GM20431 (cell line): ENCODE measurements around the gene RANBP6.
"Not testable (repeated sequence)": the region's sequence is repeated elsewhere in the genome, so short reads cannot be mapped to it uniquely, and the experiment has no call there.

ENCODE experiments used
- in situ Hi-C: fragments of 300-500 bp; cut with MseI, MboI; formaldehyde crosslinking; loops from one replicate; pipeline ENCODE4 v1.15.0; 2020; ENCODE audit warnings: low sequenced_read_pairs; ENCODE audit not compliant: unreplicated experiment

The RANBP6 gene

DNA sequence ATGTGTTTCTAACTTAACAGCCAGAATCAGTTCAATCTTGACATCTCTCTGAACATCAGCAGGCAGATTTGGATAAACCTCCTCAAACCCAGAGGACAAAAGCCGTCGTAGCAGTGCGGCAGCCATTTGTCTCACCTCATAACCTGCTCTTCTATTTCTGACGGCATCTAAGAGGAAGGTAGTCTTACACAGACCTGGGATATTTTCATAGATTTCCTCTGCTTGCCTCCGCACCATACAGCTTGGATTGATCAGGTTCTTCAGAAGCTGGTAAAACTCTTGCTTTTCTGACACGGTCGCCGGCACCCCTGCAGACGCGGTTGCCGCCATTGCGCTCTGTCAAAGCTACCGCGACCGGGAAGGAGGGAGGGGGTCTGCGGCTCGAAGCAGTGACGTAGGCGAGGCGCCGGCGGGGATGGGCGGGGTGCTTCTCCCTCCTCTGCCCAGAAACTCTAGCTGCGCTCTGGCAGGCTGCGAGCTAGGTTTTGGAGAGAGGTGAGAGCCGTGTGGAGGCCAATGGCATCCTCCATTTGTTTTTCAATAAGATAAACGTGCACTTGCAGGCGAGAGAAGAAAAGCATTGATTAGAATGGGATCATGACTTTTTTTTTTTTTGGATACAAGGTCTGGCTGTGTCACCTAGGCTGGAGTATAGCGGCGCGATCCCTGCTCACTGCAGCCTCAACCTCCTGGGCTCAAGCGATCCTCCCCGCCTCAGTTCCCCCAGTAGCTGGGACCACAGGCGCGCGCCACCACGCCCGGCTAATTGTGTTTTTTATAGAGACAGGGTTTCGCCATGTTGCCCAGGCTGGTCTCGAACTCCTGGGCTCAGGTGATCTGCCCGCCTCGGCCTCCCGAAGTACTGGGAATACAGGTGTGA is at the start of gene RANBP6:
Gene RANBP6 (minus strand): TSS at position 347 of the 880 bp plus-strand sequence. CDS start 17 bp downstream, at position 330.
- in situ Hi-C loops: no loop called here

- in situ Hi-C loops: loop anchor here (25.0 kb wide), 2 partner anchors 249 to 499 kb away; no protein-coding TSS in a partner anchor
These were observed 47.7 kb upstream of the RANBP6 start for GRCh38 chr9:6063146-6063545.

- in situ Hi-C loops: loop anchor here (25.0 kb wide), 2 partner anchors 257 to 507 kb away; no protein-coding TSS in a partner anchor
These were observed 40.2 kb upstream of the RANBP6 start for GRCh38 chr9:6055666-6056065.

GRCh38 chr9:6055216-6055615 is 39.8 kb upstream of the RANBP6 start:
- in situ Hi-C loops: loop anchor here (25.0 kb wide), 2 partner anchors 257 to 507 kb away; no protein-coding TSS in a partner anchor

DNA sequence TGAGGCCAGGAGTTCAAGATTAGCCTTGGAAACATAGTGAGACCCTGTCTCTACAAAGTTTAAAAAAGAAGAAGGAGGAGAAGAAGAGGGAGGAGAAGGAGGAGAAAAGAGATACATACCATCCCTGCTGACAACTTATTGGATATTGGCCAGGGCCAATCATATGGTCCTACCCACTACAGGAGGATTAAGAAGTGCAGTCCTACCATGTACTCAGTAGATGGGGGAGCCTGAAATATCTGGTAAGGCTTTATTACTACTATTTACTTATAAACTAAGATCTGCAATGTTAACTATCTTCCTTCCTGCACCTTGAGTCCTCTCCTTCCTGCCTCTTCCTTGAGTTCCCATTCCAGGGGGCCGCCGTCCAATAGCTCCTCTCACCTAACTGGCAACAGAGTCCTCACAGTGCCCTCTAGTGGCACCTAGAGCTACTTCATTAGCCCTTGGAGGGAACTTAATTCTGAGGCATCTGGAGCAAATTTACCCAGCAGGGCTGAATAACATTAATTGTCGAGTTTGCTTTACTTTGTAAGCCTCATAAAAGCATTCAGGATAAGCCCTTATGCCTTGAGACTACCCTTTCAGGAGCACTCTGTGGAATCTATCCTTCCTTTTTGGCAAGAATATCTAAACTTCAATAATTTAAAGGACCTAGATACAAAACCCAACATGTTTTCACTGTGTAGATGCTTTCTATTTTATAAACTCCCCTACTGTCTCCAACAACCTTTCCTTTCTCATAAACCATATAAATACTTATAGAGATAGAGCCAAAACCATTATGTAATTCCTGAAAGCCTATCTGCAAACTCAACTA is 39.1 kb upstream of the RANBP6 start:
- in situ Hi-C loops: loop anchor here (25.0 kb wide), 2 partner anchors 258 to 508 kb away; no protein-coding TSS in a partner anchor

DNA sequence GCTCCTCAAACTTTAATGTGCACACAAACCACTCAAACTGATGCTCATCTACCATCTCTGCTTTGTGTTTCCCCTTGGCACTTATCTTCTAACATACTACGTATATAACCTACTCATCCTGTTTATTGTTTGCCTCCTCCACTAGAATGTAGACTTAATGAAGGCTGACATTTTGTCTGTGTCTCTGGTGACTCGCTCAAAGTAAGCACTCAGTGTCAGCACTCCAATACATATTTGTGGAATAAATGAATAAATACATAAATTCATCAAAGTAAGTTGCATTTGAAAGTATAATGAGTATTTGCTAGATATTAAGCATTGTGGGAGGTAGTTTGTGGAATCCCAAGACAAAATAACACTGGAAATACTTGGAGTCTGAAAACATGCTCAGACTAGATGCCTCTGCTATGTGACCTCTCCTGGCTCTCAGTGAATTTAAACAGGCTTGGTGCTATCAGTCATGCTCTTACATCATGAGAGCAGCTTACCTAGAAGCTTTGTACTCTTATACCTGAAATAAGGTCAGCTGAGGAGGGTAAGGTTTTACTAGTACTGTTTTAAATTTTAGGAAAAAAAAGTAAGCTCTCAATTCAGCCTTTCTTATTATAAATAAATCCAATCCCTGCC is 37.0 kb upstream of the RANBP6 start:
- in situ Hi-C loops: loop anchor here (25.0 kb wide), 2 partner anchors 260 to 510 kb away; no protein-coding TSS in a partner anchor

DNA sequence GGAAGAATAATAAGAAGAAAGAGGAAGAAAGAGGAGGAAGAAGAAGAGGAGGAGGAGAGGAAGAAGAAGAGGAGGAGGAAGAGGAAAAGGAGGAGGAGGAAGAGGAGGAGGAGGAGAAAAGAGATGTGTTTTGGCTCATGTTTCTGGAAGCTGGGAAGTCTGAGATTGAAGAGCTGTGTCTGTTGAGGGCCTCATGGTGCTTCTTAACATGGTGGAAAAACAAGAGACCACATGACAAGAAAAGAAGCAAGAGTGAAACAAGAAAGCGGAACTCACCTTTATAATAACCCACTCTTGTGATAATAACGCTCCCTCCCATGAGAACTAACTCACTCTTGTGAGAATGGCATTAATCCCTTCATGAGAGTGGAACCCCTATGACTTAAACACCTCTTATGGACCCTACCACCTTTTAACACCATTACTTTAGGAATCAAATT is 36.1 kb upstream of the RANBP6 start:
- in situ Hi-C loops: loop anchor here (25.0 kb wide), 2 partner anchors 261 to 511 kb away; no protein-coding TSS in a partner anchor

DNA sequence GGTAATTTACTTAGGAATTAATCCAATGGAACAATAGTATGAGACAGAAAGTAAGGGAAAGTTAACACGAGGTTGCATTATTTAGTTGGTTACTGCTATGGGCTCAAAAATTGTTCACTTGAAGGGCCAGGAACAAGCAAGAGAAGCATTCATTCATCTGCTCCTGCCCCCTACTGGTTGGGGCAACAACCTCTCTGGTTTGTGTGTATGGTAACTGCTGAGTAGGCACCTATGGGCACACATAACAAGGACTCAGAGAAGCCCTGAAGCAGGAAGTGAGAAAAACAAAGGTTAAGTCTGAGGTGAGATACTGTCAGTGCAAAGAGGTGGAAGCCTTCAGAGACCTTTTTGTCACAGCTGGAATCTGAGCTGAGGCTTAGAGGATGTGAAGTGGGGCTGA is 34.4 kb upstream of the RANBP6 start:
- in situ Hi-C loops: loop anchor here (25.0 kb wide), 3 partner anchors 162 to 513 kb away; partner anchors contain the start of gene MLANA

DNA sequence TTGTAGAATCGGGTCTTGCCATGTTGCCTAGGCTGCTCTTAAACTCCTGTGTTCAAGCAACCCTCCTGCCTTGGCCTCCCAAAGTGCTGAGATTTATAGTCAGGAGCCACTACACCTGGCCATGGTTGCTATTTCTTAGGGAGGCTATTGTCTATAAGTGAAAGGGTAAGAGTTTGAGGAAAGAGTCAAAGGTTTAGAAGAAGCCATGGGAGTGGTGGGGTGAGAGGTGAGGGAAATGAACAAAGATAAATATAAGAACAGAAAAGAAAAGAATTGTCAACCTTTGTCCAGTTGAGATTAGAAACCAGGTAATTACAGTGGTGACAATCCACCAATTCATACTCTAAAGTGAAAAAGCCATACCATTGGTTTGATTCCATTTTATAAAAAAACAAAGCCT is 32.6 kb upstream of the RANBP6 start:
- in situ Hi-C loops: loop anchor here (25.0 kb wide), 1 partner anchor 161 kb away; the partner anchor contains the start of gene MLANA

- in situ Hi-C loops: loop anchor here (25.0 kb wide), 1 partner anchor 160 kb away; the partner anchor contains the start of gene MLANA
These were observed 31.6 kb upstream of the RANBP6 start for GRCh38 chr9:6047020-6047419.

DNA sequence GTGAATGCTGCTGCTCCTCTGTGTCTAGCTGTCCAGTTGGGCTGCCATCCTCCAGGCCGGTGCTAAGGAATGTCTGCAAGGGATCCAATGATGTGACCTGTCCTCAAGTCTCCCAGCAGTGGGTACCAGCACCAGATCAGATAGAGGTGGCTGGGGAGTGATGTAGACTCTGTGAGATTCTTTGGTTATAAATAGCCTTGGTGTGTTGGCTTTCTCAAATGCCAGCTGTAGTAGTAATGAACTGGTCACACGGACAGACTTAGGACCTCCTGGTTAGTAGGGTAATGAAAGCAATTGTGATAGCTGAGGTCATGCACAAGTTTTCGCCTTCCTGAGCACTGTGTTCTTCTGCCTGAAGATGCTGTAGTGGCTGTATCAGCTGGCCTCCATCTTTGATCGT is 29.9 kb upstream of the RANBP6 start:
- in situ Hi-C loops: loop anchor here (25.0 kb wide), 1 partner anchor 158 kb away; the partner anchor contains the start of gene MLANA

GRCh38 chr9:6040077-6040476 is 24.7 kb upstream of the RANBP6 start:
- in situ Hi-C loops: loop anchor here (25.0 kb wide), 1 partner anchor 153 kb away; the partner anchor contains the start of gene MLANA

- in situ Hi-C loops: loop anchor here (25.0 kb wide), 1 partner anchor 149 kb away; the partner anchor contains the start of gene MLANA
These were observed 21.0 kb upstream of the RANBP6 start for GRCh38 chr9:6036391-6036790.

GRCh38 chr9:6034954-6035353 is 19.5 kb upstream of the RANBP6 start:
- in situ Hi-C loops: loop anchor here (25.0 kb wide), 1 partner anchor 148 kb away; the partner anchor contains the start of gene MLANA

DNA sequence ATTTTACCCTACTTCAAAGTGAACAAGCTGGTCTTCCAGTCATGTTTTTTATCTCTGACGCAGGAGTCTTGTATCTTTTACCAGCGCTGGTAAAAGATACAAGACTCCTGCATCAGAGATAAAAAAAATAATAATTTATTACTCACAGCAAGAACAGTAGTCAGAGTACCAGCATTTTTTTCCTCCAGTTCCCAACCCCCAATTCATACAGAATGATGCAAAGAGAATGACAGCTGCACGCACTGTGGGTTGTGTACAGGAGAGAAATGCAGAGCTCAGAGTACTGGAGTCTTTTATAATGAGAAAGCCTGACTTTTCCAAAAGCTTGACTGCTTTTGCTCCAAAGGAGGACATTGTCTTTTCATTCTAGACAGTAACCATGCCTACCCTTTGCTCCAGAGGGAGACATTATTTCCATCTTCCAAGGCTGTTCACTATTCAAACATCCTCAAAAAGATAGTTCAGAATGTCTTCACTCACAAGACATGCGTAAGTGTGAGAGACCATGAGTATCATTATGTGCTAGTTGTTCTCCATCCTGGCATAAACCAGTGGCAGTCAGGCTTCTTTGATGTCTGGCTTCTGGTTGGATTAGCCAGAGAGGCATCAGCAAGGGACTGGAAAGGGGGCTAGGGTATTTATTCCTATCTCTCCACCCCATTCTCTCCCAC is 14.3 kb upstream of the RANBP6 start:
- in situ Hi-C loops: loop anchor here (25.0 kb wide), 1 partner anchor 142 kb away; the partner anchor contains the start of gene MLANA

- in situ Hi-C loops: no loop called here
These were observed 8.7 kb upstream of the RANBP6 start for GRCh38 chr9:6024035-6024554.

DNA sequence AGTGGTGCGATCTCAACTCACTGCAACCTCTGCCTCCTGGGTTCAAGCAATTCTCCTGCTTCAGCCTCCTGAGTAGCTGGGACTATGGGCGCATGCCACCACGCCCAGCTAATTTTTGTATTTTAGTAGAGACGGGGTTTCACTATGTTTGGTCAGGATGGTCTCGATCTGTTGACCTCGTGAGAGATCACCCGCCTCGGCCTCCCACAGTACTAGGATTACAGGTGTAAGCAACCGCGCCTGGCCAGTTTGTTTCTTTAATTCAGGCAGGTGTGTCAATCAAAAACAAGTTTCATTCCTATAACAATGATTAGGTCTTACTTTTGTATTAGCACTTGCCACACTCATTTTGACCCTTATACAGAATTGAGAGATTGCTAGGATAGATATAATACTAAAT is 1.6 kb upstream of the RANBP6 start:
- in situ Hi-C loops: not testable (repeated sequence)

GRCh38 chr9:6014670-6015270 is 654 bp downstream of the RANBP6 start:
- in situ Hi-C loops: no loop called here
